IMR-90 (cell line): ENCODE results near the gene NUMA1.

Experiments
- MXI1 ChIP-seq: IDR thresholded peaks from 2 replicates; pipeline ENCODE4 v1.6.1; 2012; ENCODE audit warnings: low read depth, mild to moderate bottlenecking, low read length, moderate library complexity, borderline replicate concordance
- TF ChIP-seq, protein P1 (sequence below): conservative IDR thresholded peaks from 2 replicates; pipeline ENCODE4 v1.5.1; 2012; ENCODE audit warnings: mild to moderate bottlenecking, low read depth, low read length, improper control_type of control experiment

GRCh38 chr11:72119198-72119597 lies 38.9 kb upstream of the NUMA1 start:
- TF ChIP-seq MXI1, result no peak
- TF ChIP-seq, protein P1, sequence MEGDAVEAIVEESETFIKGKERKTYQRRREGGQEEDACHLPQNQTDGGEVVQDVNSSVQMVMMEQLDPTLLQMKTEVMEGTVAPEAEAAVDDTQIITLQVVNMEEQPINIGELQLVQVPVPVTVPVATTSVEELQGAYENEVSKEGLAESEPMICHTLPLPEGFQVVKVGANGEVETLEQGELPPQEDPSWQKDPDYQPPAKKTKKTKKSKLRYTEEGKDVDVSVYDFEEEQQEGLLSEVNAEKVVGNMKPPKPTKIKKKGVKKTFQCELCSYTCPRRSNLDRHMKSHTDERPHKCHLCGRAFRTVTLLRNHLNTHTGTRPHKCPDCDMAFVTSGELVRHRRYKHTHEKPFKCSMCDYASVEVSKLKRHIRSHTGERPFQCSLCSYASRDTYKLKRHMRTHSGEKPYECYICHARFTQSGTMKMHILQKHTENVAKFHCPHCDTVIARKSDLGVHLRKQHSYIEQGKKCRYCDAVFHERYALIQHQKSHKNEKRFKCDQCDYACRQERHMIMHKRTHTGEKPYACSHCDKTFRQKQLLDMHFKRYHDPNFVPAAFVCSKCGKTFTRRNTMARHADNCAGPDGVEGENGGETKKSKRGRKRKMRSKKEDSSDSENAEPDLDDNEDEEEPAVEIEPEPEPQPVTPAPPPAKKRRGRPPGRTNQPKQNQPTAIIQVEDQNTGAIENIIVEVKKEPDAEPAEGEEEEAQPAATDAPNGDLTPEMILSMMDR, result no peak
